HG03039 (cell line): Measurements from ENCODE around the gene SMC2.

Source experiments
- ATAC-seq: cut with Tn5 transposase; IDR thresholded peaks from one replicate; pipeline ENCODE4 v1.9.1; 2021; ENCODE audit warnings: mild to moderate bottlenecking, moderate library complexity; ENCODE audit not compliant: unreplicated experiment

SMC2 gene

DNA sequence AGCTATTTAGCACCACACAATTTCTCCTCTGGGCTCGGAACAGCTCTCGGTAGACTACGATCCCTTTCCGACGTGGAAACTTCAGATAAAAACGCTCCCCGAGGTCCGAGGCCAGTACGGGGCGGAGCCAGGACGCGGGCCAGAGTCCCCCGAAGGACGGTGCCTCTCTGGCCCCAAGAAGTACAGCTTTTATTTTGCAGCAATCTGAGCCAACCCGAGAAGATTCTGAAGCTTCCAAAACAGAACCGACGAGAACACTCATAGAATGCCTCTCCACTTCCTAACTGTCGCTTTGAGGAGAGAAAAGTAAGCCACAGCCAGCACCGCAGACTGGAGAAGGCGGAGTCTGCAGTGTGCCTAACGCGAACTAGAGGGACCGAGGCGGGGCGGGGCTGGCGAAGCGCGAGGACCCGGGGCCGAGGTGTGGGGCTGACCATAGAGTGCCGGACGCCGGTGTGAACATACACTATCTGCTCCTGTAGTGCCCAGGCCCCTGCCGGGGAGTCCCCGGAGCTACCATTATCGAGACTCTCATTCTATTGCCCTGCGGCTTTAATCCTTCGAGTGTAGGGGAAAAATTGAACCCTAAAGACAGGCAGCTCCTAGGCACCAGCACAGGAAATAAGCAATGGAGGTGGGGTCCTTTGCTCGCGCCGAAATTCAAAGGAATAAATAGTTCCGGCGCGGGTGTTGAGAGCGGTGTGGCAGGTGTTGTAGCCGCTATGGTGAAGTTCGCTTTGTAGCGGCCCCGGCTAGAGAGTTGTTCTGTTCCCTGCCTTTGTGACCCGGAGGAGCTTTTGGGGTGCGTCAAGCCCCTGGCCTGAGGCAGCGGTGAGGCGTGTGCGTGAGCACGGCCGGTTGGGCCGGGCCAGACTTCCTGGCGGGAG lies at the start of gene SMC2:
TSS of gene SMC2 (plus strand) at position 663 of the 887 bp plus-strand sequence. CDS start 1,076 bp downstream, outside the sequence.
- ATAC-seq = peak; percentile 91

DNA sequence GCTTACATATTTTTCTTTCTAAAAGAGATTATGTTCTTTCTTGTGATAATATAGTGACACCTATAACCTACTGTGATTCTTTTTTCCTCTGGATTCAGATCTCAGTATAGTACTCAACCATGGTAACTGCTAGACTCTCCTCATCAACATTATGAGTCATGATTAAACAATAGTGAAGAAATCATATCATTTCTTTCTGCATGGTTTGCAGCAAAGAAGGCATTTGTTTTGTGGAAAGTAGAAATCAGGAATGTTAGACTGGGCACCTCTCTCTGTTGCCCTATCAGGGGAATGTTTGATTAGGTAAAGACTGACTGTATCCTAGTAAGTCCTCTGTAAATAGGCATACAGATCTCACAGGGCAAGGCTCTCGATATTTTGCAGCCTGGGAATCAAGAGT lies 25.6 kb upstream of the SMC2 start:
- ATAC-seq = no peak

DNA sequence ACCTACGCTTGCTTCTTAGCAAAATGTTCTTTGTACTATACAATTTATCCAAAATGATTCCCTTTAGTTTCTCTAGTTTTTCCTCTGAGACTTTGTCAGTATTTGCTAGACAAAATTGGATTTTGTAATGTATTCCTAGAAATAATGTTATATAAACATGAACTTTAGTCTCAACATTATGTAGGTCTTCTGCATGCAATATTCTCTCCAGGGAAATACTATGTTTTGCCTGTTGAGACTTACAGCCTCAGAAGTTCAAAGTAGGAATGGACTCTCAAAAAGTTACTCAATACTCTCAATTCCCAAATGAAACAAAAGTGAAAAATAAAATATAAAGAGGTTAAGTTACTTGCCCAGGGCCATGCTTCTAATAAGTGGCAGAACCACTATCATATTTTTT lies 24.8 kb upstream of the SMC2 start:
- no peak for ATAC-seq

DNA sequence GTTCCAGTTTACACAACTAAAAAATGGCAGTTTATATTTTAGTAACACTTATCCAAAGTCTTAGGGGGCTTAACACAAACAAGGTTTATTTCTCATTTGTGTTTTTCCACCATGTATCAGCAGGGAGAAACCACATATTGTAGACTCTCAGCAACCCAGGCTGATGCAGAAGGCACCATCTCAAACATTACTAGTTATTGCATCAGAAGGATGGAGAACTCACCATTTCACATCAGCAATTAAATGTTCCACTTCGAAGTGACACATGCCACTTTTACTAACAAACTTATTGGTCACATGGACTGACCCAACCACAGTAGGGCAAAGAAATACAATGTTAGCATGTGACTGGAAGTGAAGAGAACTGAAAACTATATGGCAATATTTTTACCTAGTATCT lies 22.5 kb upstream of the SMC2 start:
- ATAC-seq = no peak

DNA sequence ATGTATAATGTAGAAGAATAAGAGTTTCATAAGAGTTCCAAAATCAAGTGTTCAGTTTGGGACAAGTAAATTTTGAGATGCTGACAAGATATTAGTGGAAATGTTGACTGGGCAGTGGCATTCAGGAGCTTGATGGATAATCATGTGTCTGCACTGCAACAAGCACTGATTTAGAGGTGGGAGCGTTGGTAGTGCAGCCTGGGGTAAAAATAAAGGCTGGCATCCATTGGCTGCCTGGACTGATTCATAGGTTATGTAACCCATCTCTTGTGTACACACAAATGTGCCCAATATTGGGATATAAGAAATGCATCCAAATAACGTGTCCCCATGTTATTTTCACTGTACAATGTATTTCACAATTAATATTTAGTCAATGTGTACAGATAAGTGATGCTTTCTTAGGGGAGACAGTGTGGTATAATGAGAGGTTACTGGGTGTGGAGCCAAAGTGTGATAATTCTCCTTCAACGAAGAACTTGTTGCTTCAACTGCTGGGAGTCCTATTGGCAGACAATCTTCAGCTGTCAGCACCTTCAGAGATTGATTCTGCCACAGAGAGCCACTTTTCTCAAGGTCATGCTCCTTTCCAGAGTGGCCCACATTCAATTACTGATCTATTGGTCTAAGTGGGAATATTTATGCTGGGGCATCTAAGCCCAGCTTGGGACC lies 20.9 kb upstream of the SMC2 start:
- ATAC-seq = no peak

DNA sequence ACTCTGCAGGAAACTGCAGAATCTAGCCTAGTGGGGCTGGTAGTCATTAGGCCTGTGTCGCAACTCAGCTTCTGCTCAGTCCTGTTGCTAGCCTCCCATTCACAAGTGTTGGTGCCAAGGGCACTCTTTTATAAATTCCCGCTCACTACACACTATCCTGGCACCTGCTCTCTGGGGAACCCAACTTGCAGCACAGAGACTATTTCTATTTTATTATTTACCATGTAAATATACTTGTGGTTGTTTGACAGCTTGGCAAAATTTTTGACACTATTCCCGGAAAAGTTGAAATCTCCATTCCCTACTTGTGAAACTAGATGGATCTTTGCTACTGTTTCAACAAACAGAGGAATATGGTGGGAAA lies 20.4 kb upstream of the SMC2 start:
- ATAC-seq = no peak

DNA sequence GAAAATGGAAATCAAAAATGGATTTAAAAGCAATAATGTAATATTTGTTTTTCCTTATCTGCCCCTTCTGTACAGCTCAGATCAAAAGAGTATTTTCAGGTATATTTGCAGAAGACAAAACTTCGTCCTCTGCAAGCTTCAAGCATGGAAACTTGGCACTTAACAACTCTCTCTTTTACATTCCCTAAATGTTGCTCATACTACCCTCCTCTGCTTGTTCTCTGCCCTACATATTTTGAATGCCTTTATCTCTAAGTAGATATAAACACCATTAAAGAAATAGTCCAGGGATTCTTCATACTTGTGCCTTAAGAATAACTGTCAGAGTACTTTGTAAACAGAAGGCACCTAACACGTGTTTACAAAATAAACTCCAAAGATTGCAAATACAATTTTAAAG lies 19.2 kb upstream of the SMC2 start:
- no peak for ATAC-seq

DNA sequence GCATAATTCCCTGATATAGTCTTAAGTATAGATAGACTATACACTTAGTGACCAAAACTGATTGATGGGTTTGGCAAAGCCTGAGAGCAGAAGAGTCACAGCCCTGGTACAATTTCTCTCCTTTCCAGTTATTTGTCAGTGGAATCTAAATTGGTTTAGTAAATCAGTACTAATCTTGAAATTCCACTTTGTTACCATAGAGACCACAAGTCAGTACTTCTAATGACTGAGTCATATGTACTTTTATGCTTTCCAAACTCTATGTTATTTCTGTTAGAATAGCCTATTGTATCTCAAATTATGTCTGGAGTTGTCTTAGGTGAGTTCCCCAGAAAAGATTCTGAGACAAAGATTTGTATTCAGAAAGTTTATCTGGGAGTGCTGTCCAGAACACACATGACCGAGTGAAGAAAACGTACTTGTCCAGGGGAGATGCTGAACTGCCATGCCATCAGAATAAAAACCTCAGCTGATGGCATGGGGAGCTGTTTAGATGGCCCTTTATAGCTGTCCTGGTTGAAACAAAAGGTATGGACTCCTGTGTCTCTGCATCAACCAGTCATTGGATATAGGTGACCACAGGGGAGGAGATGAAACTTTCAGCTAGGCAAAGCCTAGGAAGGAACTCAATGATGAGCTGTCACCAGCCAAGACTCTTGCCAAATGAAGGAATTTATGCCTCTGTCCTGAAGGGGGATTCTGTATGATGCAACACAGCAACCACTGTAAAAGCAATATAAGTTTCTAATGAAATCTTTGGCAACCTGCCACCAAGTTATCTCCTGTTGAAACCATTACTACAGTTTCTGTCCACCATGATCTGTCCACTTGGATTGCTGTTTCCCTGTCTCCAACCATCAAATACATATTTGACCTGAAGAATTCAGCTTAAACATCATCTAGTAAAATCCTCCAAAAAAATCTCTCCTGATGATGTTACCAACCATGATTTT lies 18.0 kb upstream of the SMC2 start:
- ATAC-seq = no peak

DNA sequence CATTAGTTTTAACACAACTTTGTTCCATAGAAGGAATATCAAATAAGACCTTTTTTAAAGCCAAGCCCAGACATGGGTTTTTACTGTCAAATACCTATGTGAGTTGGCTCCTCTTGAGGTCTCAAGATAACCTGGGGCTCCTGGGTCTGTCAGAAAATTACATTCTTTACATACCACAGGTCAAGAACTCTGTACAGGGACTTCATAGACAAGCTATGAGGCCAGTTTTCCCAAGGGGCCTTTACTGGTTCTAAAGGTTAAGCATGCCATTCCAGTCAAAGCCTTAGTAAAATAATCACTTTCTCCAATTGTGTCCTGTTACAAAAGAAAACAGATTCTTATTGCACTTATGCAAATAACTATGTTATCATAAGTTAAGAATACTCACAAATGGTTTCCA lies 15.5 kb upstream of the SMC2 start:
- no peak for ATAC-seq

DNA sequence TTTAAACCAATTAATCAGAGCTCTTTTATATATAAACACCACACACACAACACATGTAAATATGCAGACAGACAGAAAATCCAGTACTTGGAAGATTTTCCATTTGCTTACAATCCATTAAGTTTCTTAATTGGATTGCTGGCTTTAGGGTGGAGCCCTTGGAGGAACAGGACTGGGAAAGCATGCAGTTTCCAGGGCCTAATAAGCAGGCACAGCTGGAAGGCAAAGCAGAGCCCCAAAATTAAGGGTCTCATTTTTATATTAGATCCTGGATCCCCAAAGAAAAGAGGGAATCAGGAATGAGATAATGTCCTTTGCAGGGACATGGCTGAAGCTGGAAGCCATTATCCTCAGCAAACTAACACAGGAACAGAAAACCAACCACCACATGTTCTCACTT lies 13.1 kb upstream of the SMC2 start:
- ATAC-seq = no peak

DNA sequence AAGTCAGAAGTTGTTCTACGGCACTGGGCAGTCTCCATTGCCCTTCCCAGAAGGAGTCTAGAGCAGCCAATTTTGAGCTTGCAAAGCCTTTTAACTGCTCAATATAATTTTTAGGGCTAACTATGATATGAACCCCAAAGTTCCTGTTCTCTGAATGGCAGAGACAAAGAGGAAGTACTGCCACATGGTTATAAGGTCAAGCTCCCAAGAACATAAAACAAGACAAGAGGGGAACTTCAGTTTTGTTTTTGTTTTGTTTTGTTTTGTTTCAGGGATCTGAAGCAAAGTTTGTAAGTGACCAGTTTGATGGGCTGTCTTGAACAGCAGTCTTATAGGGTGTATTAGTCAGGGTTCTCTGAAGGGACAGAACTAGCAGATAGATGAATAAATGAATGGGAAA lies 11.9 kb upstream of the SMC2 start:
- no peak for ATAC-seq

DNA sequence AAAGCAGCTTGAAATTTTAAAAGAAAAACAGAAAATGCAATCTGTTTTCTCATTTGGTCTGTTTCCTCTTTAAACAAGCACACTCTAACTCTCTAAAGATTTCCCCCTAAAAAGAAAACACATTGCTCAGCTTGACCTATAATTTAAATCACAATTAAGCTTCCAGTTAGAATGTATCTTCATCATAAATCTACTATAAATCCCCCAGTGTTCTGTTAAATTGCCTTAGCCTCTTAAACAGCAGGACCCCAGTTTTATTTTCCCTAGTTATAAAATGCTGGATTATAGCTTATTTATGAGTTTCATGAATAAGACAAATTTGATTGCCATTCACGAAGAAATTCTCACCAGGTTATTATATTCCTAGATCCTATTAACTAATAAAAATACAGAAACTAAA lies 8.6 kb upstream of the SMC2 start:
- no peak for ATAC-seq

DNA sequence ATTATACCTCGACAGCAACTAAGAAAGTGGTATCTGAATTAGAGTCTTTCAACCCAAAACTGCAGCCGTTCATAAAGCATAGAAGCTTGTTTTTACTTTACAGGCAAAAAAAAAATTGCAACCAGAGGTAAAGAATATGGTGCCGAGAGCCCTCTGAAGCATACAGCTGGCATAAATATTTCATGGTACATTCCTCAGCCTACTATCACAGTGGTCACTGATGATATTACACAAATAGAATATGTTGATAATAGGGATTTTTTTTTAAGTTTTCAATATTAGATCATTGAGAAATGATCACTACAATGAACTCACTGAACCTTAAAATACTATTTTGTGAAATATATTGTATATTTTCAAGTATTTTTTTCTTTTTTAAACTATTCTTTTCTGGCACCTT lies 6.2 kb upstream of the SMC2 start:
- ATAC-seq = no peak

DNA sequence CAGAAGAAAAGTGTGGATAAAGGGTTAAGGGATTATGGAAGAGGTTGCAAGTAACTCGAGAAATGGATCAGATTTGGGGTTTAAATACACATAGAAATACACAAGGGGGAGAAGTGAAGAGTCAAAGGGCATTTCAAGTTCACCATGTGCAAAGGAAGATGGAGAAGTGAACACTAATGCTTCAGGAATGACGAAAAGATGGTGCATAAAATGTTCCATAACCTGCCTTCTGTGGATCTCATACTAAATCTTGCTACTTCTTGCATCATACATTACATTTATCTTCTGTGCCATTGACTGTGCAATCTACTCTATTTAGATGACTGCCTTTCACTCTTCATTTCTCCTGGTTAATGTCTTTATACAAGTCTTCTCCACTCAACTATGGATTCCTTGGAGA lies 5.7 kb upstream of the SMC2 start:
- no peak for ATAC-seq

DNA sequence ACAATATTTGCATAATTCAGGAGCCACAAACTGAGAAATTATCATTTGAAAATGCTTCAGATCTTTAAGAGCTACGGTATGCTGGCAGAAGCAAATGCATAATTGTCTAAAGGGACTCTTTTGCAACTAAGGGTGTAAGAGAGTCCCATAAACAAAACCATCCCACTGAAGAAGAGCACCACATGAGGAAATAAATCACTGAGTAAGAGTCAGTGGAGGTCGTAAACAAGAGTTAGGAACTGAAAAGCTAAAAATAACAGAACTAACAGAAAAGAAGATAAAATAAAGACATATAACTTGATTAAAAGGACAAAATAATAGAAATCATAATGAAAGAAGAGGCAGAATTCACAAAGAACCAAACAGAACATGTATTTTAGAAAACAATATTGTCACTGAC lies 3.5 kb upstream of the SMC2 start:
- no peak for ATAC-seq

DNA sequence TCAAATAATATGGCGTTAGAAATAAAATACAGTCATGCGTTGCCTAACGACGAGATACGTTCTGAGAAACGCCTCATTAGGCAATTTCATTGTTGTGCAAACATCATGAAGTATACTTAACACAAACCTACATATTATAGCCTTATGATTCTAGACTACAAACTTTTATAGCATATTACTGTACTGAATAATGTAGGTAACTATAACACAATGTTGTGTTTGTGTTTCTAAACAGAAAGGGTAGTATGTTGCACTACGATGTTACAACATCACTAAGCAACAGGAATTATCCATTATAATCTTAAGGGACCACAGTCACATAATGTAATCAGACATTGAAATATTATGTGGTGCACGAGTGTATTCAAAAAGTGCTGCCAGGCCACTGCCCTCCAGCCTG lies 3.0 kb upstream of the SMC2 start:
- no peak for ATAC-seq

DNA sequence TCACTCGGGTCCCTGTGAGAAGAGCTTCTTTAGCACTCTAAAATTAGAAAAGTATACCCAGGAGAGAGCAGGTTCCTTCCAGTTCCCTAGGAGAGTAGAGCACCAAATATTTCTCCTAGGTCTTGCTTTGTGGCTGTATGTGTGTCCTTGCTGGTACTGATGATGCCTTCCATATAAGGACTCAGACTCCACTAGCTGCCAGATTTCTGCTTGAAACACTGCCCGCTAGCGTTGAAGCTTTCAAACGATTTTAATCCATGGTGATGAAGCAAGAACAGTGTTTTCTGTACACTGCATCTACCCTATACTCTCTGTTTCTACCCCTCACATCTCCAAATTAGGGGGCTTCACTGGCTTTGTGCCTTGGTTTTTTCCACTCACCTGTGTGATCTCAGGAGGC lies 2.4 kb upstream of the SMC2 start:
- no peak for ATAC-seq

DNA sequence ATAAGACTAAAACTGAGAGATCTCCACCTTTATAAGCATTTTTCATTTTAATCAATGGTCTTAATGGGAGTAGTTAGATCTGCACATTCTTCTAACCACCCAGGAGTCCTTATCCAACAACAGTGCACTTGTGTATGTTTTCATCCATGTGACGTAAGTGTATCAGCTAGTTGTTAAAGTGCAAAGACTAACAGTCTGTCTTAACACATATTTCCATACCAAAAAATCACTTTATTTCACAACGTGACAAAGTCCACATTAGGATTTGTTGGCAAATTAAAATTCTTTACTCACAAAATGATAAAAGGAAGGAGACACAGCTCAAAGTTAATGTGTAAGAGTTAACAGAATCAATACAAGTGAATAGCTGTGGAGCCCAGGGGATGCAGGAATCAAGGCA lies 1.9 kb upstream of the SMC2 start:
- no peak for ATAC-seq

DNA sequence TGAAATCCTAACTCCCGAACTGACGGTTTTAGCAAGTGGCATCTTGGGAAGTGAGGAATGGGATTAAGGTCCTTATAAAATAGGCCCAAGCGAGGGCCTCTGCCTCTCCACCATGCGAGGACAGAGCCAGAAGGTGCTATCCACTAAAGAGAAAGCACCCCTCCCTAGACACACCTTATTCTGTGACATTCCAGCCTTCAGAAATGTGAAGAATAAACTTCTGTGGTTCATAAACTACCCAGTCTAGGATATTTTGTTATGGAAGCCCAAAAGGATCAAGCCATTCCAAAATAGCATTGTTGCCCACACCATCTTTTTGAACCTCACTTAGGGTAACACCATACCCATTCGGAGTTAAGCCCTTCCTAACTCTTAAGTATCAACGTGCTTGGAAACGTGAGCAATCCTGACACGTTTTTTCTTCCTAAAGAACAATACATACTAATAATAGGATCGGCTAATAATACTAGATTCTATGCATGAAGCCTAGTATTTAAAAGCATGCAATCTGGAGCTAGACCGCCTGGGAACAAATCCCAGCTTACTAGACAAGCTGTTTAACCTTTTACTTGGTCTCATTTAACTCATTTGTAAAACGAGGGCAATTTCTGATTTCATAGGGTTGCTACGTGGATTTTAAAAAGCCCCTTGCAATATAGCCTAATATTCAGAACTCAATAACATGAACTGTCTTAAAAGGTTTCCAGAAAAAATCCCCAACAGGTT lies 1.1 kb upstream of the SMC2 start:
- no peak for ATAC-seq

DNA sequence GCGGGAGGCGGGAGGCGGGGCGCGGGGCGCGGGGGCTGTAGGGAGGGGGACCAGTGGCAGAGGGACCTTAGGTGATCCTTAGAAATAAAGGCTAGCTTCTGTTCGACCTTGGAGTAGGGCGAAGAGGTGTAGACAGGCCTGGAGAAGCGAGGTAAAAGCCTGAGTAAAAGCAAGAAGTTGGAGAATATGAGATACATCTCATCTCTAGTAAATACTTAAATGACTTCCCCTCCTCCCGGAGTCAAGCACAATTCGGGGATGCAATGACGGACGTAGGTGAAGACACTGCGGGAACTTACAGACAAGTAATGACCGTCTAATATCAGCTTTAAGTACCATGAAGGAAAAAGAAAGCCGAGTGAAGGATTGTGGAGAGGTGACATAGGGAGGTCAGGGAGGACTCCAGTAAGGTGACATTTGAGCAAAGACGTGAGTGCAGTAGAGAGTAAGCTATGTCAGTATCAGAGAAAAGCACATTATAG lies 466 bp downstream of the SMC2 start:
- ATAC-seq = no peak

DNA sequence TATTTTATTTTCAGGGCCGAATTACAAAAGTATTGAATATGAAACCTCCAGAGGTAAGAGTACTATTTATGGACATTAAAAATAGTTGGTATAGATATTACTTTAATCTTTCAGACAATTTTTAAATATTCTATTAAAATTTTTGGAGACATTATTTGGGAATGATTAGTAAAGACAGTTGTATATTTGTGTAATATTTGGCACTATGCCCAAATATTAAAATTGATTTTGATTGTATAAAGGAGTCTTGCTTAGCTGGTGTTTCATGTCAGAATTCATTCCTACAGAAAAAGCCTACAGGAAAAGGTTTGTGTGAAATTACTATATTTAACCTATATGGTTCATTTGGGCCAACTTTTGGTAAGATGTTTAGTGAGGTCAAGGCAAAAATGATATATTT lies 5.5 kb downstream of the SMC2 start:
- ATAC-seq = no peak
